ENCODE results near the gene TRIM8. TPM values are rescaled to one million over a fixed set of nuclear protein-coding genes. Genes with fewer than 3 reads are reported as not detected.

TRIM8 gene
- total and polyA plus RNA-seq, 9 donors: 48.5 to 120 (median 84.3) TPM

DNA sequence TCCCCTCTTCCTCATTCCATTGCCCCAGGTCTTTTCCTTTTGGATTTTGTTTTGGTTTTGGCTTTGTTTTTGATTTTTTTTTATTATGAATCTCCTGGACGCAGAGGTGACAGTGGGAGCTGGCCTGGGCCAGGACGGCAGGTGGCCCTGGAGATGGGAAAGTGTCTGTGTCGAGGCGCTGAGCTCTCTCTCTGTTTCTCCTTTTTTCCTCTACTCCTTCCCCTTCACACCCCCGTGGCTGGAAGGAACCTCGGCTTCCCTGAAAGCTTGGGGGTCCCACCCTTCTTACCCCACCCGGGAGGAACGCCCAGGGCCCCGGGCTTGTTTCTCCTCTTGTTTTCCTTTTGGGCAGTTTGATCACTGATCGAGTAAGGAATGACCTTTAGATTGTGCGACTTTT is 13.2 kb downstream of the TRIM8 start:
- H3K27ac ChIP-seq: peak overlapping the region in 1 of 2 donors; percentile 68
- no peaks in the 10 kb centered on the region for H3K9me3 ChIP-seq
- 29 to 48% (median 43%) methylated on average over 11 of the region's 11 CpGs for WGBS, 3 donors
- intact Hi-C loops (cut with DNase I): loop anchor here in 1 of 4 donors (10.0 kb wide), 1 partner anchor 47 kb away; no protein-coding TSS in a partner anchor
- TF ChIP-seq POLR2A (IDR thresholded peaks at IDR 0.05) (no peak), CTCF (IDR thresholded peaks at IDR 0.05) (no peak), EP300 (IDR thresholded peaks at IDR 0.05) (no peak)
- H3K36me3 ChIP-seq: no peaks in the 10 kb centered on the region
- H3K27me3 ChIP-seq: no peaks in the 10 kb centered on the region
- H3K4me3 ChIP-seq: no peak overlapping the region
- H3K4me1 ChIP-seq (ENCODE audit: insufficient read depth): peaks cover 11% of the 10 kb centered on the region
- no peak for DNase-seq

- Histone ChIP-seq H3K4me1 (ENCODE audit: insufficient read depth) (peaks cover 11% of the 10 kb centered on the region), H3K27ac (peak overlapping the region in 1 of 2 donors; percentile 68), H3K27me3 (no peaks in the 10 kb centered on the region), H3K4me3 (no peak overlapping the region), H3K36me3 (no peaks in the 10 kb centered on the region), H3K9me3 (no peaks in the 10 kb centered on the region)
- peak; percentile 55 to 76 (median 69) for DNase-seq
- 33 to 43% (median 38%) methylated on average over 13 of the region's 13 CpGs for WGBS, 3 donors
- TF ChIP-seq EP300 (IDR thresholded peaks at IDR 0.05): no peak
- TF ChIP-seq POLR2A (IDR thresholded peaks at IDR 0.05): no peak
- no peak for TF ChIP-seq CTCF (IDR thresholded peaks at IDR 0.05)
- intact Hi-C loops (cut with DNase I): loop anchor here in 1 of 4 donors (10.0 kb wide), 1 partner anchor 47 kb away; no protein-coding TSS in a partner anchor
Measured at GRCh38 chr10:102657984-102658724, 13.9 kb downstream of the TRIM8 start.

DNA sequence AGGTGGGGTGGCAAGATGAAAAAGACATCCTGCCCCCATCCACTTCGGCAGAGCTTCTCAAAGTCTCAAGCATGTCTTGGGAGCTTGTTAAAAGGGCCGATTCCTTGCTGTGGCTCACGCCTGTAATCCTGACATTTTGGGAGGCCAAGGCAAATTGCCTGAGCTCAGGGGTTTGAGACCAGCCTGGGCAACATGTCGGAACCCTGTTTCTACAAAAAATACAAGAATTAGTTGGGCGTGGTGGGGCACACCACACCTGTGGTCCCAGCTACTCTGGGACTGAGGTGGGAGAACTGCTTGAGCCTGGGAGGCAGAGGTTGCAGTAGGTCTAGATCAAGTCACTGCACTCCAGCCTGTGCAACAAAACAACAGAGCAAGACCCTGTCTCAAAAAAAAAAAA is 14.5 kb downstream of the TRIM8 start:
- Histone ChIP-seq H3K9me3 (no peaks in the 10 kb centered on the region), H3K27me3 (no peaks in the 10 kb centered on the region), H3K36me3 (no peaks in the 10 kb centered on the region), H3K4me3 (no peak overlapping the region), H3K4me1 (ENCODE audit: insufficient read depth) (peaks cover 11% of the 10 kb centered on the region), H3K27ac (no peak overlapping the region)
- intact Hi-C loops (cut with DNase I): loop anchor here in 1 of 4 donors (10.0 kb wide), 1 partner anchor 46 kb away; no protein-coding TSS in a partner anchor
- WGBS, 3 donors: 73 to 80% (median 74%) methylated on average over 5 of the region's 5 CpGs
- DNase-seq: peak in 1 of 5 donors; percentile 12
- TF ChIP-seq EP300 (IDR thresholded peaks at IDR 0.05) (no peak), CTCF (IDR thresholded peaks at IDR 0.05) (no peak), POLR2A (IDR thresholded peaks at IDR 0.05) (no peak)

GRCh38 chr10:102660888-102661657 is 16.8 kb downstream of the TRIM8 start:
- no peak for TF ChIP-seq POLR2A (IDR thresholded peaks at IDR 0.05)
- TF ChIP-seq CTCF (IDR thresholded peaks at IDR 0.05): no peak
- TF ChIP-seq EP300 (IDR thresholded peaks at IDR 0.05): no peak
- WGBS, 3 donors: 4 to 8% (median 7%) methylated on average over 20 to 22 of the region's 22 CpGs
- Histone ChIP-seq H3K27ac (peak overlapping the region in 1 of 2 donors; percentile 32), H3K27me3 (no peaks in the 10 kb centered on the region), H3K4me3 (no peak overlapping the region), H3K36me3 (no peaks in the 10 kb centered on the region), H3K9me3 (no peaks in the 10 kb centered on the region), H3K4me1 (ENCODE audit: insufficient read depth) (peaks cover 6% of the 10 kb centered on the region)
- intact Hi-C loops (cut with DNase I): no loop called here
- peak; percentile 76 to 90 (median 81) for DNase-seq

Data from ovary (tissue), 9 donors.